ENCODE measurements around the gene RIMKLA. TPM values are rescaled to one million over a fixed set of nuclear protein-coding genes. Genes with fewer than 3 reads are reported as not detected.

RIMKLA gene
- total and polyA plus RNA-seq, 2 donors (not counting 3 experiments of a cell fraction or from before 2014, with no cell fraction given): 0.01 TPM; not detected in 1

GRCh38 chr1:42456010-42456753 is 75.6 kb downstream of the RIMKLA start, which contains the start of the genes PPCS and ZMYND12:
Gene PPCS (plus strand): TSS chr1:42456543. CDS start chr1:42456566, 23 bp downstream.
Gene ZMYND12 (minus strand): TSS chr1:42456022. CDS start chr1:42455997, 25 bp downstream.
- Histone ChIP-seq H3K4me2 (ENCODE audit: insufficient read depth, low read length) (peak within 1 kb of the TSS; percentile 56), H3K4me3 (replicated peaks in 1 of 3; ENCODE audit: insufficient read depth in 1 of 3, low read depth in 1 of 3, low read length in 3 of 3) (peak within 1 kb of the TSS; percentile 29 to 62 (median 59)), H3K4me1 (ENCODE audit: control insufficient read depth, extremely low read depth, insufficient read depth, low read length) (peaks cover 5% of the 10 kb centered on the region), H3K9me3 (replicated peaks; ENCODE audit: control insufficient read depth, insufficient read depth, low read length) (no peaks in the 10 kb centered on the region), H4K20me1 (replicated peaks; ENCODE audit: control insufficient read depth, extremely low read depth, insufficient read depth, low read length) (no peaks in the 10 kb centered on the region), H3K27me3 (ENCODE audit: control insufficient read depth in 2 of 2, insufficient read depth in 2 of 2, low read length in 2 of 2) (no peaks in the 10 kb centered on the region), H3K9ac (replicated peaks; ENCODE audit: extremely low read depth, insufficient read depth, low read length) (peak within 1 kb of the TSS; percentile 76), H2AFZ (ENCODE audit: low read depth, low read length) (peak within 1 kb of the TSS; percentile 94), H3K36me3 (ENCODE audit: control insufficient read depth in 2 of 2, extremely low read depth in 1 of 2, insufficient read depth in 2 of 2, low read length in 2 of 2) (no peaks in the 10 kb centered on the region), H3K9me1 (replicated peaks; ENCODE audit: control insufficient read depth, extremely low read depth, insufficient read depth, low read length) (no peaks in the 10 kb centered on the region), H3K27ac (ENCODE audit: insufficient read depth, low read depth, low read length) (peak within 1 kb of the TSS; percentile 46), H3K79me2 (ENCODE audit: control insufficient read depth, insufficient read depth, low read length) (no peaks in the 10 kb centered on the region)
- BruUV-seq (replicated peaks): TSS peak; percentile 81
- ChIA-PET POLR2A (no interaction called here), CTCF (interaction anchor here (1.0 to 1.6 kb wide), 4 partner anchors 29 to 234 kb away, joined by 3 to 6 read pairs (median 4); no protein-coding TSS in a partner anchor)
- dilution Hi-C loops (cut with MboI; ENCODE audit: extremely low pct_ligation_motif_present, low sequenced_read_pairs) (no loop called here), intact Hi-C loops (cut with micrococcal nuclease) (loop anchor here (2.0 to 5.0 kb wide), 3 partner anchors 15 to 311 kb away; partner anchors contain the start of genes C1orf50 and P3H1)
- DNase-seq (ENCODE audit: low read depth, low spot score) (peak; percentile 88), FAIRE-seq (peak; percentile 86)
- TF ChIP-seq MYC (IDR thresholded peaks at IDR 0.05; ENCODE audit: low read depth, low read length): no peak
- peak; percentile 89 for TF ChIP-seq POLR2A (IDR thresholded peaks at IDR 0.05; ENCODE audit: low read depth, low read length)
- peak; percentile 92 for TF ChIP-seq POLR2AphosphoS5 (IDR thresholded peaks at IDR 0.05; ENCODE audit: insufficient read depth, low read depth, low read length)
- TF ChIP-seq MAX (IDR thresholded peaks at IDR 0.05; ENCODE audit: insufficient read depth, insufficient read length): peak; percentile 54

DNA sequence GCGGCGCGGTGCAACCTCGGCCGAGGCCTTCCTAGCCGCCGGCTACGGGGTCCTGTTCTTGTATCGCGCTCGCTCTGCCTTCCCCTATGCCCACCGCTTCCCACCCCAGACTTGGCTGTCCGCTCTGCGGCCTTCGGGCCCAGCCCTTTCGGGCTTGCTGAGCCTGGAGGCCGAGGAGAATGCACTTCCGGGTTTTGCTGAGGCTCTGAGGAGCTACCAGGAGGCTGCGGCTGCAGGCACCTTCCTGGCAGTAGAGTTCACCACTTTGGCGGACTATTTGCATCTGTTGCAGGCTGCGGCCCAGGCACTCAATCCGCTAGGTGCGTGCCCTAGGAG is 76.1 kb downstream of the RIMKLA start:
- CTCF ChIA-PET: interaction anchor here (1.0 to 1.6 kb wide), 4 partner anchors 29 to 234 kb away, joined by 3 to 6 read pairs (median 4); no protein-coding TSS in a partner anchor
- Histone ChIP-seq H3K4me2 (ENCODE audit: insufficient read depth, low read length) (peak overlapping the region; percentile 56), H3K27ac (ENCODE audit: insufficient read depth, low read depth, low read length) (peak overlapping the region; percentile 46), H2AFZ (ENCODE audit: low read depth, low read length) (peak overlapping the region; percentile 94), H3K36me3 (ENCODE audit: control insufficient read depth in 2 of 2, extremely low read depth in 1 of 2, insufficient read depth in 2 of 2, low read length in 2 of 2) (no peaks in the 10 kb centered on the region), H3K4me3 (replicated peaks in 1 of 3; ENCODE audit: insufficient read depth in 1 of 3, low read depth in 1 of 3, low read length in 3 of 3) (peak overlapping the region; percentile 29 to 62 (median 59)), H3K9me3 (replicated peaks; ENCODE audit: control insufficient read depth, insufficient read depth, low read length) (no peaks in the 10 kb centered on the region), H3K79me2 (ENCODE audit: control insufficient read depth, insufficient read depth, low read length) (no peaks in the 10 kb centered on the region), H3K9ac (replicated peaks; ENCODE audit: extremely low read depth, insufficient read depth, low read length) (peak overlapping the region; percentile 76), H3K27me3 (ENCODE audit: control insufficient read depth in 2 of 2, insufficient read depth in 2 of 2, low read length in 2 of 2) (no peaks in the 10 kb centered on the region), H3K4me1 (ENCODE audit: control insufficient read depth, extremely low read depth, insufficient read depth, low read length) (peaks cover 5% of the 10 kb centered on the region), H4K20me1 (replicated peaks; ENCODE audit: control insufficient read depth, extremely low read depth, insufficient read depth, low read length) (no peaks in the 10 kb centered on the region), H3K9me1 (replicated peaks; ENCODE audit: control insufficient read depth, extremely low read depth, insufficient read depth, low read length) (no peaks in the 10 kb centered on the region)
- dilution Hi-C loops (cut with MboI; ENCODE audit: extremely low pct_ligation_motif_present, low sequenced_read_pairs): no loop called here
- DNase-seq (ENCODE audit: low read depth, low spot score) (peak; percentile 69), FAIRE-seq (peak; percentile 33)
- BruUV-seq (replicated peaks): TSS peak; percentile 42
- POLR2A ChIA-PET: no interaction called here
- TF ChIP-seq CTCF (IDR thresholded peaks at IDR 0.05; ENCODE audit: extremely low read depth in 1 of 2, insufficient read depth in 1 of 2, low read depth in 1 of 2, low read length in 2 of 2) (no peak), JUN (IDR thresholded peaks at IDR 0.05; ENCODE audit: borderline replicate concordance, insufficient read depth, insufficient read length, low read depth) (no peak), GATA2 (IDR thresholded peaks at IDR 0.05; ENCODE audit: insufficient read depth, insufficient read length, low read depth, low read length) (no peak), FOS (IDR thresholded peaks at IDR 0.05; ENCODE audit: borderline replicate concordance, insufficient read depth, low read length) (no peak), POLR2AphosphoS5 (IDR thresholded peaks at IDR 0.05; ENCODE audit: insufficient read depth, low read depth, low read length) (peak; percentile 2), MYC (IDR thresholded peaks at IDR 0.05; ENCODE audit: low read depth, low read length) (no peak), MAX (IDR thresholded peaks at IDR 0.05; ENCODE audit: insufficient read depth, insufficient read length) (no peak)
- intact Hi-C loops (cut with micrococcal nuclease): loop anchor here (2.0 to 5.0 kb wide), 3 partner anchors 16 to 311 kb away; partner anchors contain the start of genes C1orf50 and P3H1
